HL-60 (cell line): ENCODE data around the gene UHRF2.

ENCODE experiments used
- CTCF ChIP-seq: IDR thresholded peaks from one replicate; pipeline ENCODE4 v1.5.1; 2011; ENCODE audit warnings: low read length, control low read depth, inconsistent platforms; ENCODE audit not compliant: insufficient read depth
- TF ChIP-seq, protein P1 (sequence below): IDR thresholded peaks from 2 replicates; pipeline ENCODE4 v1.6.1; 2012; ENCODE audit warnings: low read depth; ENCODE audit not compliant: insufficient replicate concordance

DNA sequence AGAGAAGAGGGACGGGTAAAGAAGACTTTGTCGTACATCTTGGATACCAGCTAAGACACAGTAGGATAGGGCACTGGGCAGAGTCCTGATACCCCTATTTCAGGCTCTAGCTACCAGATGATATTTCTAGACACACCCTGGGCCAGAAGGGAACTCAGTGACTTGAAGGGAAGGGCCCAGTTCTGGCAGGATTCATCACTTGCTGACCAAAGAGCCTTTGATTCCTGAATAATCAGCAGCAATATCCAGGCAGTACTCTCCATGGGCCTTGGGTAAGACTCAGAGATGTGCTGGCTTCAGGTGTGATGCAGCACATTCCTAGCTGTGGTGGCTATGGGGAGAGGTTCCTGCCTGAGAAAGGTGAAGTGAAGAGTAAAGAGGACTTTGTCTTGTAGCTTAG, 44.2 kb upstream of the UHRF2 start:
- TF ChIP-seq CTCF, result no peak
- TF ChIP-seq, protein P1, sequence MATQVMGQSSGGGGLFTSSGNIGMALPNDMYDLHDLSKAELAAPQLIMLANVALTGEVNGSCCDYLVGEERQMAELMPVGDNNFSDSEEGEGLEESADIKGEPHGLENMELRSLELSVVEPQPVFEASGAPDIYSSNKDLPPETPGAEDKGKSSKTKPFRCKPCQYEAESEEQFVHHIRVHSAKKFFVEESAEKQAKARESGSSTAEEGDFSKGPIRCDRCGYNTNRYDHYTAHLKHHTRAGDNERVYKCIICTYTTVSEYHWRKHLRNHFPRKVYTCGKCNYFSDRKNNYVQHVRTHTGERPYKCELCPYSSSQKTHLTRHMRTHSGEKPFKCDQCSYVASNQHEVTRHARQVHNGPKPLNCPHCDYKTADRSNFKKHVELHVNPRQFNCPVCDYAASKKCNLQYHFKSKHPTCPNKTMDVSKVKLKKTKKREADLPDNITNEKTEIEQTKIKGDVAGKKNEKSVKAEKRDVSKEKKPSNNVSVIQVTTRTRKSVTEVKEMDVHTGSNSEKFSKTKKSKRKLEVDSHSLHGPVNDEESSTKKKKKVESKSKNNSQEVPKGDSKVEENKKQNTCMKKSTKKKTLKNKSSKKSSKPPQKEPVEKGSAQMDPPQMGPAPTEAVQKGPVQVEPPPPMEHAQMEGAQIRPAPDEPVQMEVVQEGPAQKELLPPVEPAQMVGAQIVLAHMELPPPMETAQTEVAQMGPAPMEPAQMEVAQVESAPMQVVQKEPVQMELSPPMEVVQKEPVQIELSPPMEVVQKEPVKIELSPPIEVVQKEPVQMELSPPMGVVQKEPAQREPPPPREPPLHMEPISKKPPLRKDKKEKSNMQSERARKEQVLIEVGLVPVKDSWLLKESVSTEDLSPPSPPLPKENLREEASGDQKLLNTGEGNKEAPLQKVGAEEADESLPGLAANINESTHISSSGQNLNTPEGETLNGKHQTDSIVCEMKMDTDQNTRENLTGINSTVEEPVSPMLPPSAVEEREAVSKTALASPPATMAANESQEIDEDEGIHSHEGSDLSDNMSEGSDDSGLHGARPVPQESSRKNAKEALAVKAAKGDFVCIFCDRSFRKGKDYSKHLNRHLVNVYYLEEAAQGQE, result no peak
